GM18502 (cell line): ENCODE measurements around the gene RECQL5.

ENCODE experiments used
- ATAC-seq: cut with Tn5 transposase; IDR thresholded peaks from one replicate; pipeline ENCODE4 v1.9.1; 2021; ENCODE audit warnings: mild to moderate bottlenecking; ENCODE audit not compliant: unreplicated experiment, poor library complexity

RECQL5 gene

GRCh38 chr17:75689441-75689873 is 22.5 kb upstream of the RECQL5 start:
- ATAC-seq: no peak

- ATAC-seq: no peak
These were observed 21.4 kb upstream of the RECQL5 start for GRCh38 chr17:75688209-75688825.

- ATAC-seq: no peak
These were observed 18.5 kb upstream of the RECQL5 start for GRCh38 chr17:75685499-75685898.

- no peak for ATAC-seq
These were observed 18.0 kb upstream of the RECQL5 start for GRCh38 chr17:75684924-75685323.

GRCh38 chr17:75684249-75684648 is 17.3 kb upstream of the RECQL5 start:
- no peak for ATAC-seq

- ATAC-seq: no peak
These were observed 16.6 kb upstream of the RECQL5 start for GRCh38 chr17:75683583-75683982.

GRCh38 chr17:75681289-75681688 is 14.3 kb upstream of the RECQL5 start:
- no peak for ATAC-seq

GRCh38 chr17:75680431-75680830 is 13.5 kb upstream of the RECQL5 start:
- ATAC-seq: no peak

GRCh38 chr17:75679706-75680211 is 12.8 kb upstream of the RECQL5 start:
- ATAC-seq: no peak

GRCh38 chr17:75676461-75676860 is 9.5 kb upstream of the RECQL5 start:
- ATAC-seq: no peak

GRCh38 chr17:75673487-75673886 is 6.5 kb upstream of the RECQL5 start:
- no peak for ATAC-seq

GRCh38 chr17:75672011-75672410 is 5.1 kb upstream of the RECQL5 start:
- no peak for ATAC-seq

GRCh38 chr17:75670868-75671267 is 3.9 kb upstream of the RECQL5 start:
- no peak for ATAC-seq

- ATAC-seq: no peak
These were observed 1.5 kb upstream of the RECQL5 start for GRCh38 chr17:75668489-75668888.

GRCh38 chr17:75667825-75668224 is 871 bp upstream of the RECQL5 start:
- ATAC-seq: no peak

GRCh38 chr17:75665981-75666380 is 973 bp downstream of the RECQL5 start:
- no peak for ATAC-seq

- ATAC-seq: peak; percentile 78
These were observed 2.8 kb downstream of the RECQL5 start for GRCh38 chr17:75664099-75664549.

GRCh38 chr17:75662511-75662910 is 4.4 kb downstream of the RECQL5 start:
- no peak for ATAC-seq

GRCh38 chr17:75661531-75661930 is 5.4 kb downstream of the RECQL5 start:
- ATAC-seq: no peak

GRCh38 chr17:75658237-75658636 is 8.7 kb downstream of the RECQL5 start:
- no peak for ATAC-seq

GRCh38 chr17:75654176-75654575 is 12.8 kb downstream of the RECQL5 start:
- no peak for ATAC-seq

GRCh38 chr17:75652934-75653549 is 13.9 kb downstream of the RECQL5 start:
- no peak for ATAC-seq
